GM18870 (cell line): ENCODE data around the gene FRMD7.
A peak's percentile ranks its signal among the peaks of the same experiment; 100 is the strongest.
"Not testable (repeated sequence)": the region's sequence is repeated elsewhere in the genome, so short reads cannot be mapped to it uniquely, and the experiment has no call there.

Experiments used
- ATAC-seq: cut with Tn5 transposase; IDR thresholded peaks from one replicate; pipeline ENCODE4 v1.9.1; 2021; ENCODE audit warnings: moderate library complexity; ENCODE audit not compliant: unreplicated experiment

FRMD7 gene

DNA sequence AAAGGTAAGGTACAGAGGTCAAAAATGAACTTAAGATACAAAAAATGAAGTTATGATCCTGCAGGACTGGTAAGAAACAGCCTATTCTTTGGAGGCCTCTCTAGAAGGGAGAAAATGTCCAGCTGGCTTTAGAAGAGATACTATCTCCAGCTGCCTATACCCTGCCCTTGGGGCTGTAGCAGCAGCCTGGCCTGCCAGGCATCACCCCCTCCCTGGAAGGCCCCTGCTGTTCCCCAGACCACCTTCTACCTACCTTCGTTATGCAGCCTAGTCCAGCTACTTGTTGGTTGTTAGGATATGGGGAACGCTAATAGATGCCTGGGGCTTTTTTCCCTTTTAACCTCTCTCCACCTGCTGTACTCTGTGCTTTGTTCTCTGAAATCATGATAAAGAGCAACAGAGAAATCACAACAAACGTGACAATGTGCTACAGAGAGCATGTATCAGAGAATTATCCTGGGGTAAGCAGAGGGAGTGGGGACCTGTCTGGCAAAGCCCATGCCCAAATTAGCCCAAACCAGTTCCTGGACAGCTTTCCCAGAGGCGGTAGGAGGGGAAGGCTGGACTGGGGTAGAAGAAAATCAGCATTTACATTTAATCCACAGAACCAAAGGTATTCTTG is 34.5 kb downstream of the FRMD7 start:
- no peak for ATAC-seq

DNA sequence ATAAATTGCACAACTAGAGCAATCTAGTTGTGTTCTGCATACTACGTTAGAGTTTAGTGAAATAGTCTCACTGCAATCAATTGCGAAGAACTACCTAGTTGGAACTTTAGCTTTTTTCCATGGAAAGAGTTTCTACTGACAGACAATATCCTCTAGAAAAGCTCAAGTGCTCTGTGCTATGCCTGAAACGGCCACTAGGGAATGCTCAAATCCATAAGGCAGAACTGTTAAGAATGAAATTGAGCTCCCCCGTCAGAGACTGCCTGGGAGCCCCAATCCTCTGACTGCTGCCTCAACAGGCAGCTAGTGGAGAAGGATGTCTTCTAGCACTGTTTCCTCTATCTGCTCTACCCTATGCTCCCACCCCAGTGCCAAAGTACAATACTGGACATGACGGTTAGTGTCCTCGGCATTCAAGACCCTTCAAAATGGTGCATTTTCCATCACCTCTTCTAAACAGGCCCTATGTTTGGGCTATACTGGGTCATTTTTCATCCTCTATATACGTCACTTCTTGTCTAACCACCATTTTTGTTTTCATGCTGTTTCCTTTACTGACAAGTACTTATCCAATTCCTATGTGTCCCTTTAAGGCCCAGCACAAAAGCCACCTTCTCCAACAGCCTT is 35.3 kb downstream of the FRMD7 start:
- ATAC-seq, result peak; percentile 77

DNA sequence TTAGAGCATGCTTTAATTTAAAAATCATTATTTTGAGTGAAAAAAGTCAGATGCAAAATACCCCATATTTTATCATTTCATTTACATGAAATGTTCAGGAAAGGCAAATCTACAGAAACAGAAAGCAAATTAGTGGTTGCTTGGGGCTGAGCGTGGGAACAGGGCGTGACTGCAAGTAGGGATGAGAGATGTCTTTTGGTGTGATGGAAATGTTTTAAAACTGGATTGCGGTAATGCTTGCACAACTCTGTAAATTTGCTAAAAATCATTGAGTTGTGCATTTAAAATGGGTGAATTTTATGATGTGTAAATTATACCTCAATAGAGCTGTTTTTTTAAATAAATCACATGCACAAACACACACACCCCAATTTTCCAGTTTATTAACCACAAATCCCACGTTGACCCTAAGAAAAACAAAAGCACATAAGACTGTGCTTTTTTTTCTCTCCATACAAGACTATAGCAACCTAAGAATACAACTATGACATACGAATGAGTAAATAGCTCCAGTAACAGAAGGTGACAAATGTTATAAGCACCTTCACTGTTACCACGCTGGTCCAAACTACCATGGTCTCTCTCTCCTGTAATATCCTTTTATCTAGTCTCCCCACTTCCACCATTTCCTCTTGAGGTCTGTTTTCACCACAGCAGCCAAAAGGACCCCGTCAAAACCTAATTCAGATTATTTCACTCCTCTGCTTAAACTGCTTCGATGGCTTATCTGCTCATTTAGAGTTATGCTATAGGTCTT is 37.2 kb downstream of the FRMD7 start:
- no peak for ATAC-seq

DNA sequence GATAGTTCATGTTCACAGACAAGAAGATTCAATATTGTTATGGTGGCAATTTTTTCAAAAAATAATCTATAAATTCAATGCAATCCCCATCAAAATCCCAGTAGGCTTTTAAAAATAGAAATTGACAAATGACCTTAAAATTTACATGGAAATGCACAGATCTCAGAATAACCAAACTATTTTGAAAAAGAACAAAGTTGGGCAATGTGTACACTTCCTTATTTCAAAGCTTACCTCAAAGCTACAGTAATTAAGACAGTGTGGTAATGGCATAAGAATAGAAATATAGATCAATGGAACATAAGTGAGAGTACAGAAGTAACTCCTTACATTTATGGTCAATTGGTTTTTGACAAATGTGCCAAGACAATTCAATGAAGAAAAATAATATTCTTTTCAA is 39.0 kb downstream of the FRMD7 start:
- no peak for ATAC-seq

DNA sequence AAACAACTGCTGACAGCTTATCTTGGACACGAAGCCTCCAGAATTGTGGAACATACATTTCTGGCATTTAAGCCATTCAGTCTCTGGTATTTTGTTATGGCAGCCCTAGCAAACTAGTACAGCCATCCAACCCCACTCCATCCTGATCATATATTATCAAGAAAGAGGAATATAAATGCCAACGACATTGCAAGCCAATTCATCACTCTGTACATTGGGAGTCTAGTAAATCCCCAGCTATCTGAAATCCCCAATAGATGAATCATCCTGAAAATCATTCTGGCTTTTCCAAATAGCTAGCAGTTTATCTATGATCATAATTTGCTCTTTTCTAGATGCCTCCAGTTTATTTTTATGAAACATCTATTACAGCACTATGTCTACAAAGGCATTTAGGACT is 41.1 kb downstream of the FRMD7 start:
- no peak for ATAC-seq

DNA sequence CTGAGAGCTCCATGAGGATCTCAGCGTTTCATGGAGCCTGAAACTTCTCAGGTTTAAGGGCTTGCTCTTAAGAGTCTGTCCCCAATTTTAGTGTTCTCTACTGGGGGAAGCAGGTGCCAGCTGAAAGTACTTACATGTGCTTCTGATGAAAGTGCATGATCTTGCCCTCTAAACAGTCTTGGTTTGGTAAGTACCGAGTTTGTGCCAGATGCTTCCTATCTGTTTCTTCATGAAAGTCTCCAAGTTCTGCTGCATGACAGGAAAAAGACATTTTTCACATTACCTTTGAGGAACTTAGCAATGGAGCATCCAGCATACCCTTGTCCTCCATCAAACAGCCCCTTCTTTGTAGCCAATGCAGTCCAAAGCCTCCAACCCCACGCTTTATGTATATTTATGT is 42.0 kb downstream of the FRMD7 start:
- ATAC-seq, result no peak

DNA sequence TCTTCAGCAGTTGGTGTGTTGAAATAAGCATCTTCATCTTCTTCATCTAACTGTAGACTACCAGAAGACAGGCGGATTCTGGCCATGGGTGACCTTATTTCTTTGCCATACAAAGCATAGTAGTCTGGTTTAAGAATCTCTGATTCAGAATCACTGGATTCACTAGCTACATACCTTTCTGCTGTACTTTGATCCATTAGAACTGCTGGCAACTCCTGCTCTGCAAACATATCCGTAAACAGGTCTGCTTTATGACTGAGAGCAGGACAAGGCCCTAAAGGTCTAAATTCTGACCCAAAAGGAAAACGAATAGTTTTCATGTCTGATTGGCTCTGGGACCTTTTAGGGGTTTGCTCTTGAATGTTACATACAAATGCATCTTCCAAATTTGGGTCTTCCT is 49.9 kb downstream of the FRMD7 start:
- ATAC-seq, result no peak

DNA sequence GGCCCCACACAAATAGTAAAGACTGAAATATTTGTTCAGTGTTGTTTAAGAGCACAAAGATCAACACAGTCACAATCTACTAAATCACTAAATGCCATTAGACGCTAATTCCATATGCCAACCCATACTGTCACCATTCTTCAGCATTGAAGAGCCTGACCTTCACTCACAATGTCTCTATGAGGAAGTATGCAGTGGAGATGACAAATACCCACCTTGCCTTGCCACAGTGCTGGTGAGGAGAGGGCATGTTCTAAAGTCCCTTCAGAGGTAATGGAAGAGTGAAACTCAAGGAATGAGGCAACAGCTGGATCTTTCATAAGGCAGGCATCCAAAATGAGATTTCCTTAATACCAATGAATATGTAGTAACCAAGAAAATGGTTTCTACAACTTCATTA is 50.4 kb downstream of the FRMD7 start:
- no peak for ATAC-seq

DNA sequence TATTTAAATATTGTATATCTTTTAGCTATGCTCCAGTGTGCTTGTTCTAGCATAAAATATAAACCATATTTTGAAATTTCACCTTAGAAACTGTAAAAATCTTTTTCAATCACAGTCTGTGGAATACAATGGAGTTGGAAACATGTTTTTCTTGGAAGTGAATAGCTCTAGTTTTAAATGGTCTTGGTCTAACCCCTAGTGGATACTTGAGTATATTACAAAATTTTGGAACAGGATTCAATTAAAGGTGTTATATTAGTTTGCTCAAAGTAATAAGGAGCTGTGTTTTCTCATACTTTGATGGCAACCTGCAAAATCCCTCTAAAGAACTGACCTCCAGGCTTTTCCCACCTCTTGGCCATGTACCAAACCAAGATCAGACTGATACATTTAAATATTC is 56.6 kb downstream of the FRMD7 start:
- no peak for ATAC-seq

DNA sequence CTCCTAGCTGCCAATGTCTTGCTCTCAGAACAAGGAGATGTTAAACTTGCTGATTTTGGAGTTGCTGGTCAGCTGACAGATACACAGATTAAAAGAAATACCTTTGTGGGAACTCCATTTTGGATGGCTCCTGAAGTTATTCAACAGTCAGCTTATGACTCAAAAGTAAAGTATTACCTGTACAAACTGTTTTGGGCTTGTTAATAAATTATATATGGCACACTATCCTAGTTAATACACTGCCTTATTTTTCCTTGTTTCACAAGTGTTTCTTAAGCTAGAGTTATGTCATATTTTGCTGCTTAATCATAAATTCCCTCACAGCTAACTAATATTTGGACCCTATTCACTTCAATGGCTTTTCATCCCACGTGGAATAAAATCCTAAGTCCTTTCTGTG is 59.4 kb downstream of the FRMD7 start:
- ATAC-seq, result no peak

DNA sequence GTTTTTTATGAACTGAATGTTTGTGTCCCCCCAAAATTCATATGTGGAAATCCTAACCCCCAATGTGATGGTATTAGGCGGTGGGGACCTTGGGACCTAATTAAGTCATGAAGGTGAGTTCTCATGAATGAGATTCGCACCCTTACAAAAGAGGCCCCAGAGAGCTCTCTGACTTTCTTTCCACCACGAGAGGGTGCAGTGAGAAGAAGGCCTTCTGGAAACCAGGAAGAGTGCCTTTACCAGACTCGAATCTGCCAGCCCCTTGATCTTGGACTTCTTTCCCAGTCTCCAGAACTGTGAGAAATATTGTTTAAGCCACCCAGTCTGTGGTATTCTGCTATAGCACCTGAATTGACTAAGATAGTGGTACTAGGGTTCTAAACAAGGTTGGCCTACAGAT is 64.0 kb downstream of the FRMD7 start:
- no peak for ATAC-seq

DNA sequence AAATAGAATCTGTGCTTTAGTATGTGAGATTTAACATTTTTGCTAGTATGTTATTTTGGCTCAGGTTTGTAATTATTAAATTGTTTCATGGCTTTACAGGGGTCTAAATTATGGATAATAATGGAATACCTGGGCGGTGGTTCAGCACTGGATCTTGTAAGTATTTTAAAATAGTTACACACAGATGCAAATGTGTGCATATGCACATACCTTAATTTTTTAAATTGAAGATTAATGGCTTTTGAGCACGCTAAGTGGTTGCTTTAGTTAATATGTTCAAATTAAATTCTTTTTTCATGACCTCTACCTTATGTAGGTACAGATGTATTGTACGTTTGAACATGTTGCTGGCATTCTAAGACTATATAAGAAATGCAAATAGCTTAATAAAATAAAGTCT is 64.5 kb downstream of the FRMD7 start:
- ATAC-seq, result no peak

DNA sequence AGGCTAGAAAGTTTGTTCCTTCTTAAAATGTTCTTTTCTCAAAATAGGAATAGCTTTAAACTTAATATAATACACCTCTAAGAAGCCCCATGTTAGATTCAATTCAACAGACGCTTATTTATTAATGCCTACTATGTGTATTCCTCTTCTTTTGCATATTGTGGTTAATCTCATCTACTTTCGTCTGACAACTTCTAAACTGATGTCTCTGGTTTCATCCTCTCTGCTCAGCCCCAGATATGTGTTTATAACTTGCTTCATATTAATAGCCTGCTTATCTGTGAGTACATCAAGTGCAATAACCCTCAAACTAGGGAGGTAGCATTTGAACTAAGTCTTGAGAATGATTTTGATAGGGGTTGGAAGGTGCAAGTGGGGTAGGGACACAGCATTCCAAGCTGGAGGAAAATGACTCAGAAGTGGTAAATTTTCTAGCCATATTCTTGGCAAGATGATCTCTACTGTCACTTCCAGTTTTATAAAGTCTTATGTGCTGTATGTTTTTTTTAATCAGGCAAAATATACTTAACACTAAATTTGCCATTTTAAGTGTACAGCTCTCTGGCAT is 67.8 kb downstream of the FRMD7 start:
- no peak for ATAC-seq

DNA sequence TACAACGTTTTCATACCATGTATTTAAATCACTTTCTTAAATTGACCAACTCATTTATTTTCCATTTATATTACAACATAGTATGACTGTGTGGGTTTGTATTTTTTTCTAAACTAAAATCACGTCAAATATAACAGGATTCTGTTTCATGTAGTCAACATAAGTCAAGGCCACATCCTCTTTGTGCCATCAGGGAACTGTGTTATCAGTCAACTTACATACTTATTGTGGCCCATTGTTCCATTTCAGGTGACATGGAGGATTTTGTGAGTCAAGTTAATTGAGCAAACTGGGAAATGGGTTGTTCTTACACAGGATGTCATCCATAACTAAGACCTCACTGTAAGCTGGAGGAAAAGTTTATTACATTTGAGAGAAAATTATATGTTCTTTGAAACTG is 68.8 kb downstream of the FRMD7 start:
- ATAC-seq, result no peak

DNA sequence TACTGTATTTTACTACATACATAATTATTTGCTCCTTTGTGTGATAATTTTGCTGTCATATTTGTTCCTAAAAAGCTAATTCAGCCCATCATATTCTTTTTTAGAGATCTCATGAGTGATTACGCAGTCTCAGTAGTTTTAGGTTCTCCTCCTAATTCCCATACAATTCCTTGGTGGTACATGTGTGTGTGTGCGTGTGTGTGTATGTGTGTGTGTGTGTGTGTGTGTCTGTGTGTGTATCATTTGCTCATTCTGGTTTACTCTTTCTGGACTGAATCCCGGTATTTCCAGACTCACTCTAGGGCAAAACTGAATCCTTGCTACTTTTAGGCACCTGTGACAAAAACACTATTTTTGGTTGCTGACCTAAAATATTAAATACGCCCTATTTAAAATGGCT is 69.8 kb downstream of the FRMD7 start:
- ATAC-seq, result no peak

DNA sequence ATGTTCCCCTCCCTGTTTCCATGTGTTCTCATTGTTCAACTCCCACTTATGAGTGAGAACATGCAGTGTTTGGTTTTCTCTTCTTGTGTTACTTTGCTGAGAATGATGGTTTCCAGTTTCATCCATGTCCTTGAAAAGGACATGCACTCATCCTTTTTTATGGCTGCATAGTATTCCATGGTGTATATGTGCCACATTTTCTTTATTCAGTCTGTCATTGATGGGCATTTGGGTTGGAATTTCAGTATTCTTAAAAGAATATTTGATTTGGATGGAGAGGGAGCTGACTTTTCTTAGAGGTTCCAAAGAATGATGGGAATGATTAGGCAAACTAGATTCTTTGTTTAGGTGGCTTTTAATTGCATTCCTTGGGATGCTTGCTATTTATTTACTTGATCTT is 76.0 kb downstream of the FRMD7 start:
- not testable (repeated sequence) for ATAC-seq

DNA sequence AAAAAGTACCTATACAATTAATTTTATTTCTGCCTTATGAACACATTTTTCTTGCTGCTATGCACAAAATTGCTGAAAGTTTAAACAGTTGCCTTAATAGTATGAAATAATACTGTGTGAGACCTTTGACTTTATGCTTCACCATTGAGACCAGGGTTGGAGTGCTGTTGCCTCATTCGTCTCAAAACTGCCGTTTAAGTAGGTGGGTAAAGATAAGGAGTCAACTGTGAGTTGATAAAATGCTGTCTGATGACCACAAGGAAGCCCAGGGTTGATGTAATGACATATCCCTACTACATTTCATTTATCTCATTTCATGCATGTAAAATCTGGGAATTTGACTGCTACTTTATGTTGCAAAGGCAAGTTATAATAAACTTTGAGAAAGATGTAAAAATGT is 81.3 kb downstream of the FRMD7 start:
- no peak for ATAC-seq

DNA sequence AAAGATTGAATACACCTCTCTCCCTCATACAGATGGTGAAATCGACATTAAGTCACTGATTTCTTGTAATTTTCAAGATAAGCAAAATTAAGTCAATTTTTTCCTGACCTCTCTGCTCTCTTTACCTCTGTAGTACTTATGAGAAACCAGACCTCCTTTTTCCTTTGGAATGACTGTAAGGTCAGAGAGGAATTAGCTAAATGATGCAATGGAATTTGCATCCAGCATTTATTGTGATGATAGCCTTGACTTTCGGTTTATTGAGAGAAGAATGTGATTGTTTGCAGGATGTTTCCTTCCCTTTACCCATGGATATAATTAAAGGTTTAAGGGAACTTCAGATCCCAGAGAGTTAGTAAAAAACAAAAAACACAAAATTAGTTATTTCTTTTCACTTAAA is 82.4 kb downstream of the FRMD7 start:
- no peak for ATAC-seq

DNA sequence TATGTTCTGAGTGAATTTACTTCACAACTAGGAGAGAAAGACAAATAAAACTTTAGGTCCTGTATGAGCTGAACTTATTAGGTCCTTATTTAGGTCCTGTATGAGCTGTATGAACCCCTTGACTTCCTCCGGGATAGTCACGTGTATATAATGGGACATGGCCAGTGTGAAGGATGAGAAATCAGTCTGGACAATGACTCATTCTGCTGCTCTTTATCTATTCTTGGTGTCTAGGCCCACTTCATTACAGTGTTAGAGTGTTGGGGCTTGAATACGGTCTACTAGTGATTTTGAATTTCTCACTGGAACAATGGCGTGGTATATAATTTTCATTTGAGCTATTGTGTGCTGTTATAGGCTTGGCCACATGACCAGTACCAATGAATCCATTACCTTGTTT is 82.9 kb downstream of the FRMD7 start:
- ATAC-seq, result no peak

DNA sequence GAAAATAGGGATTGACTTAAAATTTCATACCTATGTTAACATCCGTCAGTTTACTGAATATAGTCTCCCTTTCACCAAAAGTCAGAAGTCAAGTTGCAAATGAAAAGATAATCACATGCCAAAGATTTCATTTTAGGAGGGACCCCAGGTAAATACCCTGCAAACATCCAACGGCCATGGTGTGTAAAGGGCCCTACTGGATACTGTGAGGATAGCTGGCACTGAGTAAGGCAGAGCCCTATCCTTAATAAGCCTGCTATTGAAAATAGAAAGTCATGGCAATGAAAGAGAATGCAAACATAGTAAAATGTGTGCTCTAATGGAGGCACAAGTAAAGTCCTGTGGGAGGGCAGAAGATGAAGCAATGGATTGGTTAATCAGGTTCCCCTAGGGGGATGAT is 83.8 kb downstream of the FRMD7 start:
- ATAC-seq, result no peak

DNA sequence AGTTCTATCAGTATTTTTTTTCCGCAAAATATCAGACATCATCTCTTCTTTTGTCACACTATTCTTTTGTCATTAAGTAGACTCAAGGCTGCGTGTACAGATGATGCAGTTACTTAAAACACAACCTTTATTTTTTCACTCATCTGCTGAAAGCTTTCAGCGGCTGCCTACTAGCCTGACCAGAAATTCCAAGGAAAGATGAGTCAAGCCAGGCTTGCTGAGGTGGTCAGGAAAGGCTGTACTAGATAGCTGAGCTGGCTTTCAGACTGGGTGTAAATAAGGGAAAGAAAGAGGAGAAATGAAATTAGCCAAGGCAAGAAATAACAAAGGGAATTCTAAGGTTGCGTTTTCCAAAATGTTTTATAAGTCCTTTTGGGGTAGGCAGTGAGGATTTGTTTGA is 86.8 kb downstream of the FRMD7 start:
- no peak for ATAC-seq

DNA sequence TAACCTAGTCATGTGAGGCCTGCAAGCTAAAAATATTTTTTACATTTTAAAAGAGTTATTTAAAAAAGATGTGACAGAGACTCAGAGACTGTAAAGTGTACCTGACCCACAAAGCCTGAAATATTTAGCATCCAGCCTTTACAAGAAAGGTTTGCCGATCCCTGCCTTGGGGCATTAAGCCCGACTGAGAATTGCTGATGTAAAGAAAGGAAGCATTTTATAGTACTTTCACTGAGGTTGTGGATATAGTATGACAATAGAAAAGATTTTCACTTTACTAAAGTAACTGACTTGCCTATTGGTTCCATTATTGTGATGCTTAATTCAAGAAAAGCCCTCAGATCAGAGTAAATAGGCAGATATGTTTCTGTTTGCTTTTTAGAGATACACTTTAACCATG is 87.8 kb downstream of the FRMD7 start:
- ATAC-seq, result no peak
